Uterus (tissue), 4 donors: ENCODE measurements around the gene LRP1B. TPM values are rescaled to one million over a fixed set of nuclear protein-coding genes. Genes with fewer than 3 reads are reported as not detected.

ENCODE experiments used
- DNase-seq, 2 donors: peaks; one replicate each; pipeline ENCODE4 v3.0.0-alpha.2; 2019 to 2020
- H3K27ac ChIP-seq, 2 donors: fragments of 200-600 bp; sonication (generic); 1 replicate in 1 of 2; 2 replicates in 1 of 2; pipeline ENCODE4 v1.5.1; 2016 to 2018
- H3K27me3 ChIP-seq, 2 donors: fragments of 200-600 bp; sonication (generic); one replicate each; pipeline ENCODE4 v1.5.1; 2018 to 2019; ENCODE audit warnings: control low read depth in 1 of 2
- H3K36me3 ChIP-seq, 2 donors: fragments of 200-600 bp; sonication (generic); one replicate each; pipeline ENCODE4 v1.5.1; 2019; ENCODE audit warnings: control low read depth in 1 of 2
- H3K4me1 ChIP-seq, 2 donors: fragments of 200-600 bp; sonication (generic); one replicate each; pipeline ENCODE4 v1.5.1; 2018 to 2019; ENCODE audit warnings: control low read depth in 1 of 2
- H3K4me3 ChIP-seq, 2 donors: fragments of 200-600 bp; sonication (generic); 1 replicate in 1 of 2; 2 replicates in 1 of 2; pipeline ENCODE4 v1.5.1; 2018 to 2019; ENCODE audit warnings: mild to moderate bottlenecking in 1 of 2
- H3K9me3 ChIP-seq, 2 donors: fragments of 200-600 bp; sonication (generic); one replicate each; pipeline ENCODE4 v1.5.1; 2019; ENCODE audit warnings: control low read depth in 1 of 2
- CTCF ChIP-seq, 4 experiments: fragments of 200-600 bp in 2 of 4; fragments of 450-650 bp in 2 of 4; sonication (generic) in 2 of 4; IDR thresholded peaks; one replicate each; pipeline ENCODE4 v1.5.1; 2016 to 2019; ENCODE audit warnings: antibody characterized with exemption in 4 of 4, mild to moderate bottlenecking in 2 of 4, moderate library complexity in 1 of 4
- POLR2A ChIP-seq, 2 donors: fragments of 450-650 bp; IDR thresholded peaks; one replicate each; pipeline ENCODE4 v1.6.1; 2016; ENCODE audit warnings: antibody characterized with exemption in 2 of 2, mild to moderate bottlenecking in 1 of 2, moderate library complexity in 1 of 2
- intact Hi-C: fragments of 100-400 bp; cut with DNase I; formaldehyde crosslinking; loops from one replicate; pipeline ENCODE4 v1.15.1; 2023; ENCODE audit warnings: low total_unique reads
- total RNA-seq, 4 donors: library from RNA; depleted of rRNA in 3 of 4; stranded (reverse); fragments of >200 nt in 3 of 4; gene quantifications; one replicate each; pipeline versions ENCODE4 v1.1.0 to v1.2.4, GENCODE V29; 2014 to 2023
- donor health status: DM: yes; HTN: yes; CAD: no.

Gene LRP1B
- total RNA-seq, 4 donors from 2014 or later, result 0.29 to 7.3 (median 0.79) TPM; not detected in 1

GRCh38 chr2:141796449-141796848, 334.4 kb downstream of the LRP1B start:
- DNase-seq, result no peak
- Histone ChIP-seq H3K27ac (no peak overlapping the region), H3K4me3 (no peak overlapping the region), H3K27me3 (no peaks in the 10 kb centered on the region), H3K4me1 (no peaks in the 10 kb centered on the region), H3K9me3 (no peaks in the 10 kb centered on the region), H3K36me3 (no peaks in the 10 kb centered on the region)
- TF ChIP-seq CTCF (IDR thresholded peaks at IDR 0.05), result no peak
- TF ChIP-seq POLR2A (IDR thresholded peaks at IDR 0.05), result no peak
- intact Hi-C loops, result no loop called here

- Histone ChIP-seq H3K27ac (no peak overlapping the region), H3K4me3 (no peak overlapping the region), H3K27me3 (no peaks in the 10 kb centered on the region), H3K36me3 (no peaks in the 10 kb centered on the region), H3K4me1 (no peaks in the 10 kb centered on the region), H3K9me3 (no peaks in the 10 kb centered on the region)
- intact Hi-C loops, result no loop called here
- TF ChIP-seq CTCF (IDR thresholded peaks at IDR 0.05) (no peak), POLR2A (IDR thresholded peaks at IDR 0.05) (no peak)
- DNase-seq, result no peak
Measured at GRCh38 chr2:141791521-141791920, 339.3 kb downstream of the LRP1B start.

DNA sequence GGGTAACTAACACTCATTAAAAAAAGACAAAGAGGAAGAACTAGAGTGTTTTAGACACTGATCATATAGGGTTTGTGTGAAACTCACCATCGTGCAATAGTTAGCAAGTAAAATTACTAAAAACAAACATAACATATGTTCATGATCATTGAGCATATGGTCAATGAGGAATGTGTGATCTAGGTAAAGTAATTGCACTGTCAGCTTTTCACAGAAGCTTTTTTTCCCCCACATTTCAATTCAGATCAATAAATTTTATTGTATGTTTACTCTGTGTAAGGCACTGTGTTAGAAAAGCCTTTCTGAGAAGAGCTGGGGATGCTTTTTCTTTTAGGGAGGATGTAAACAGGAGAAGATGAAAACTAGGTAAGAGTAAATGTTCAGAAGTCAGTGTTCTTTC, 348.2 kb downstream of the LRP1B start:
- TF ChIP-seq POLR2A (IDR thresholded peaks at IDR 0.05) (no peak), CTCF (IDR thresholded peaks at IDR 0.05) (no peak)
- no peak overlapping the region for H3K4me3 ChIP-seq
- no peak for DNase-seq
- no peaks in the 10 kb centered on the region for H3K36me3 ChIP-seq
- H3K27me3 ChIP-seq, result no peaks in the 10 kb centered on the region
- no peaks in the 10 kb centered on the region for H3K4me1 ChIP-seq
- H3K9me3 ChIP-seq, result no peaks in the 10 kb centered on the region
- intact Hi-C loops, result no loop called here
- no peak overlapping the region for H3K27ac ChIP-seq

DNA sequence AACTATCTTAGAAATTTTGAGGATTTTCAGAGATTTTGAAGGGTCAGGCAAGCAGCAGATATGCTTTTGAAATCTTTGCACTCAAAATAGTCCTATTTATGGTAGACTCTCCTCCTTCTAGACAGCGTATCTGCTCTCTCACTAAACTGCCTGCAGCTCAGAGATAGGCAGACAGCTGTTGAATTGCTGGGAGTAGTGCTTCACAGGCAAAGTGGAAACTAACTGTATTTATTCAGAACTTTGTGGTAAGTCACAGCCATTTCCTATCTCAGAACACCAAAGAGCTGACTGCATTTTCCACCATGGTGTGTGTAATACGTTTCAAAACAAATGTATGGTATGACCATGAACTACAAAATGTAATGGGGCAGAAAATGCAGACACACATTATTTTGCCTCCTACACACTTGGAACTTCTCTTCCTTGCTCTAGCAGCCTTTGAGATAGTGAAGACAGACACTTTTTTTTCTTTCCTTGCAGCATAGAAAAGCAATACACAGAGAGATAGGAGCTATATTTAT, 352.4 kb downstream of the LRP1B start:
- Histone ChIP-seq H3K27ac (no peak overlapping the region), H3K4me1 (no peaks in the 10 kb centered on the region), H3K4me3 (no peak overlapping the region), H3K9me3 (no peaks in the 10 kb centered on the region), H3K36me3 (no peaks in the 10 kb centered on the region), H3K27me3 (no peaks in the 10 kb centered on the region)
- TF ChIP-seq POLR2A (IDR thresholded peaks at IDR 0.05), result no peak
- no peak for TF ChIP-seq CTCF (IDR thresholded peaks at IDR 0.05)
- no peak for DNase-seq
- intact Hi-C loops, result no loop called here

- no peaks in the 10 kb centered on the region for H3K9me3 ChIP-seq
Measured at GRCh38 chr2:141770530-141770929, 360.3 kb downstream of the LRP1B start.

More at GRCh38 chr2:141770530-141770929, 360.3 kb downstream of the LRP1B start:
- intact Hi-C loops, result no loop called here
- DNase-seq, result no peak
- TF ChIP-seq CTCF (IDR thresholded peaks at IDR 0.05) (no peak), POLR2A (IDR thresholded peaks at IDR 0.05) (no peak)
- Histone ChIP-seq H3K36me3 (no peaks in the 10 kb centered on the region), H3K4me1 (no peaks in the 10 kb centered on the region), H3K4me3 (no peak overlapping the region), H3K27ac (no peak overlapping the region), H3K27me3 (no peaks in the 10 kb centered on the region)
